Superior temporal gyrus (tissue), 1 donor: ENCODE results near the gene FLVCR1.
A peak's percentile ranks its signal among the peaks of the same experiment; 100 is the strongest.
"Not testable (repeated sequence)": the region's sequence is repeated elsewhere in the genome, so short reads cannot be mapped to it uniquely, and the experiment has no call there.

Source experiments
- DNase-seq: peaks from one replicate; pipeline ENCODE4 v3.0.0-alpha.2; 2016; ENCODE audit errors: extremely low spot score

Gene FLVCR1

GRCh38 chr1:212857992-212858460 is at the start of gene FLVCR1:
Gene FLVCR1 (plus strand): TSS chr1:212858275. CDS start chr1:212858453, 178 bp downstream.
- DNase-seq, result peak; percentile 95

DNA sequence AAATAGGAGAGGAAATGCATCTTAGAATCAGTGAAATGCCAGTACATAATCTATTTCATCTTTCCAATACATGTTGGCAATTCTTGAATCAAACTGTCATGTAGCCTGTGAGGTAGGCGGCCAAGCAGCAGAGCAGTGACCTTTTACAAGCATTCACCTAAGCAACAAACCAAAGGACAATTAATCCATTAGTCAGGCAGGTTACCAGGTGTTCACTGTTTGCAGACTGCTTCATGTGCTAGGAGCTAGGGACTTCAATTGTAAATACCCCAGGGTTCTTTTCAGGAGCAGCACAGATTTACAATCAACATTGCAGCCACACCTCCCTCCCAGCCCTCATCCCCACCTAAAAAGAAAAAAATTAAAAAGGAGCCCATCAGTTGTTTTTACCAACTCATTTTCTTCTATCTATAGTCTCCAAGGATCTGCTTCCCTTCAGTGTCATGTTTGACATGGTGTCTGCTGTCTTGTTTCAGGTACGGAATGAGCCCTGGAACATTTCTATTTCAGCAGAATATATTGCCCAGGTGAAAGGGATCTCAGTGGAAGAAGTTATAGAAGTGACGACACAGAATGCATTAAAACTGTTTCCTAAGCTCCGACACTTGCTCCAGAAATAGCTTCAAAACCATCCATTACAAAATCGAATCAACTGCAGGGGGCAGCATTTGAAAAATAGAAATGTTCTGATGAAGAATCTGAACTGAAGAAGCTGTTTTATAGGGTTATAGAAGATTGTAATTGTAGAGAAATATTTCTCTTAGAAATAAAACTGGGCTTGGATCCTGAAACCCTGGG is 43.3 kb upstream of the FLVCR1 start:
- peak; percentile 84 for DNase-seq

DNA sequence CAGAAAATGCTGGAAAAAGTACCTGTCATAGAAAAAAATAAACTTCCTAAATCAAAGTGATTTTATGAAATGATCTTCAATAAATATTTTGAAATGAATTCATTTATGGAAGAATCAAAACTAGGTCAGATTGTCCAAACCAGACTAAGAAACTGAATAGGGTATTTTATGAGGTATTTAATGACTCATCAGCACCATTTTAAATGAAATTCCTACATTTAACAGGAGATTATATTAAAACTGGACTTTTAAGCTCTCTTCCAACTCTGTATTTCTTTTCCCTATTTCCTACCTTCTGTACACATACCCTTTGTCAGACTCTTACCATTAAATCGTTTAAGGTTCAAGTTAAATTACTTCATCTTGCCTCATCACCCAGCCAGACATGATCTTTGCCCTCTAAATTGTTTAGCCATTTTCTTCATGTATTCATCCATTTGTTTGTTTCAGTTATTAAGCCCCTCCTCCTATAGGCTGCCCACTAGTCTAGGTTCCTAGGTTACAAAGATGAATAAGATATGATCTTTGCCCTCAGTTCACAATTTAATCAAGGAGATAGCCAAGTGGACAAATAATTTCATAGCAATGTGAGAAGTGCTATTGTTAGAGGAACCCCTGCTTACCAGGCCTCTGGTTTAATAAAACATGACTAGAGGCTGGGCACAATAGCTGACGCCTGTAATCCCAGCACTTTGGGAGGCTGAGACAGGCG is 41.4 kb upstream of the FLVCR1 start:
- no peak for DNase-seq

DNA sequence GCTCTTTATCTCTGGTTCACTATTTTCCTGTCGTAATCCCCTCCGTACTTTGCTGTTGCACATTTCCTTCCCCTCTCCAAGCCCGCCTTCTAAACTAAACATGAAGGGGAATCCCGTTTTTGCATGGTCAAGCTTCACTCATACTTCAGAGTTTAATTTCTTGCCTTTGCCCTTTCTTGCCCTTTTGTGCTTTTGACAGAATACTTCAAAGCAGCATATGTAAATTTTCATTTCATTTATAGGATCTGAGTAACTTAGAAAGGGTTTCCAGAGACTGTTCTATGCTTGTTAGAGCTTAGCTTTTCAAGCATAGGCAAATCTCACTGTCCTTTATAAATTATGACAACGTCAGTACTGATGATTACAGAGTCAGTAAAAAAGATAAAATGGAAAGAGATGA is 38.3 kb upstream of the FLVCR1 start:
- no peak for DNase-seq

DNA sequence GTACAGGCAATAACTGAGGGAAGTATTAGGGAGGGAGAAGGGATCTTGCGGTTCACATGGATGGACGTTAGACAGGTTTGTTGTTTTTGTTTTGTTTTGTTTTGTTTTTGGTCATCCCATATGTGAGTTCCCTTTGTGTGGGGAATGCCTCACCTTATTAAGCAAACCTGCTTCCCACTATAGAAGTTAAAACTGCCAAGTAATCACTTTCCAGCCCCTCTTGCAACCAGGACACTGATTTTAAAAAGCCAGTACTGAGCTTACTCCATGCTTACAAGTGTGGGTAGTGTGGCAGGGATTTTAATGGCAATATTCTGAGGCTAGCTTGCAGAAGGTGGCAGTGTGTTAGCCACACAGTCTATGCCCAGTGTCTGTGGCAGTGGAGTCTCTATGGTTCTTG is 37.1 kb upstream of the FLVCR1 start:
- DNase-seq, result no peak

DNA sequence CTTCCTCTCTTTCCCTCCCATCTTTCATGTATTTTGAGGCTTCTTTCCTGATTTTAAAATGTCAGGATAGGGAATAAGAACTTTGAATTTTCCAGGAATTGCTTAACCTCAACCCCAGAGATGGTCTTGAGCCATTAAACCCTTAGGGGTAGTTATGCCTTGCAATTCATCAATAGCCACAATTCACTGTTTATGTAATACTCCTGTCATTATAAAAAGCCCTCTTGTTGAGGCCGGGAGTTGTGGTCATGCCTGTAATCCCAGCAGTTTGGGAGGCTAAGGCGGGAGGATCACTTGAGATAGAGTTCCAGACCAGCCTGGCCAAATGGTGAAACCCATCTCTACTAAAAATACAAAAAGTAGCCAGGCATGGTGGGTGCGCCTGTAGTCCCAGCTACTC is 35.1 kb upstream of the FLVCR1 start:
- no peak for DNase-seq

DNA sequence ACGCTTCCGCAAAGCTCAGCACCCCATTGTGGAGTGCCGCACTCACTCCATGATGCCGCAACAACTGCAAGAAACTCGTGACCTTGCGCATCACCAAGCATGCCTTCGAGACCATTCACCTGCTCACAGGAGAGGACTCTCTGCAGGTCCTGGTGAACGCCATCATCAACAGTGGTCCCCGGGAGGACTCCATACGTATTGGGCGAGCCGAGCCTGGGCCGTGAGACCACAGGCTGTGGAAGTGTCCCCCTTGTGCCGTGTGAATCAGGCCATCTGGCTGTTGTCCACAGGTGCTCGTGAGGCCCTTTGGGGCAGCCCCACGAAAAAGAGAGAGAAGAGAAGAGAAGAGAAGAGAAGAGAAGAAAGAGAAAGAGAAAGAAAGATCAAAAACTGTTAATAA is 33.9 kb upstream of the FLVCR1 start:
- DNase-seq, result no peak

GRCh38 chr1:212825798-212826452 is 32.1 kb upstream of the FLVCR1 start:
- DNase-seq, result no peak

- no peak for DNase-seq
Measured at GRCh38 chr1:212827171-212827776, 30.8 kb upstream of the FLVCR1 start.

DNA sequence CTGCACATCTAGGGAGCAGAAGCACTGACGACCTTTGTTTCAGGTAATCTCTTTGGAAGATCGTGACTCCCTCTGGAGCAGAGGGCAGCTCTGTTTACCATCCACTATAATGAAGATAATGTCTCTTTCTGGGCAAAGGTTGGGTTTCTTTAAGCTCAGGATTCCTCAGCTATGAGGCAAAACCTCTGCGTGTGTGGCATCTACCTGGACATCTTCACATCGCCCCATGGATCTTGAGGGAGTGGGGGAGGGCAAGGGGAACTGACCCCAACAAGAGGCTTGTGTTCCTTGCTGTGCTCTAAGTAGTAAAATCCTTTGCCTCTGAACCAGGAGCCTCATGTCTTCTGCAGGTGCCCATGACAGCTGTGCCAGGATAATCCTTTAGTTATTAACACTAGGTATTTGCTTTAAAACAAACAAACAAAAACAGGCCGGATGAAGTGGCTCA is 30.2 kb upstream of the FLVCR1 start:
- no peak for DNase-seq

DNA sequence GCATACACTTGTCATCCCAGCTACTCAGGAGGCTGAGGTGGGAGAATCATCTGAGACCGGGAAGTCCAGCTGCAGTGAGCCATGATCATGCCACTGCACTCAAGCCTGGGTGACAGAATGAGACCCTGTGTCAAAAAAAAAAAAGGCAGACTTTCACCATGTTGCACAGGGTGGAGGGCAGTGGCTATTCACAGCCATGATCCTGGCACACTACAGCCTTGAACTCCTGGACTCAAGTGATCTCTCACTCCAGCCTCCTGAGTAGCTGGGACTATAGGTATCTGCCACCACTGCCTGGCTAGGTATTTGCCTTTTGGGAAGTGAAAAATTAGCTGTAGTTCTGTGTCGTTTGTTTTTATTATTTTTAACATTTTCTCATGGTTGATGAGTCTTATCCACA is 29.7 kb upstream of the FLVCR1 start:
- DNase-seq, result no peak

DNA sequence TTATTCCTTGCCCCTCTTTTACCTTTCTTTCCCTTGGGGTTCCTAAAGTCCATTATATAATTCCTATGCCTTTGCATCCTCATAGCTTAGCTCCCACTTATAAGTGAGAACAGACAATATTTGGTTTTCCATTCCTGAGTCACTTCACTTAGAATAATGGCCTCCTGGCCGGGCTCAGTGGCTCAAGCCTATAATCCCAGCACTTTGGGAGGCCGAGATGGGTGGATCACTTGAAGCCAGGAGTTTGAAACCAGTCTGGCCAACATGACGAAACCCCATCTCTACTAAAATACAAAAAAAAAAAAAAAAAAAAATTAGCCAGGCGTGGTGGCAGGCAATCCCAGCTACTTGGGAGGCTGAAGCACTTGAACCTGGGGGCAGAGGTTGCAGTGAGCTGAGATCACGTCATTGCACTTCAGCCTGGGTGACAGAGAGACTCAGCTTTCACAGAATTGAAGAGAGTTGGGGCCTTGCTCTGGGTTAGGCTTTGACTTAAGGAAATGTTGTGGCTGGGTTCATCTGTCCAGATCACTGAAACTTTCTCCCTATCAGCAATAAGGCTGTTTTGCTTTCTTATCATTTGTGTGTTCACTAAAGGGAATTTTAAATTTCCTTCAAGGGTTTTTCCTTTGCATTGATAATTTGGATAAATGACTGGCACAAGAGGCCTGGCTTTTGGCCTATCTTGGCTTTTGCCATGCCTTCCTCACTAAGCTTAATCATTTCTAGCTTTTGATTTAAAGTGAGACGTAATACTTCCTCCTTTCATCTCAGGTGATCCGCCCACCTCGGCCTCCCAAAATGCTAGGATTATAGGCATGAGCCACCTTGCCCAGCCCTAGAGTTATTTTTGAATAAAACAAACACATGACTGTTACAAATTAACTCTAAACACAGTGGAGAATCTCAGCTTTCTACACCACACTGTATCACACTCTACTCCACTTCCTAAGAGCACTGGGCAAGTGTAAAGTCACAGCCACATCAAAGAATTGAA is 24.6 kb upstream of the FLVCR1 start:
- DNase-seq, result not testable (repeated sequence)

DNA sequence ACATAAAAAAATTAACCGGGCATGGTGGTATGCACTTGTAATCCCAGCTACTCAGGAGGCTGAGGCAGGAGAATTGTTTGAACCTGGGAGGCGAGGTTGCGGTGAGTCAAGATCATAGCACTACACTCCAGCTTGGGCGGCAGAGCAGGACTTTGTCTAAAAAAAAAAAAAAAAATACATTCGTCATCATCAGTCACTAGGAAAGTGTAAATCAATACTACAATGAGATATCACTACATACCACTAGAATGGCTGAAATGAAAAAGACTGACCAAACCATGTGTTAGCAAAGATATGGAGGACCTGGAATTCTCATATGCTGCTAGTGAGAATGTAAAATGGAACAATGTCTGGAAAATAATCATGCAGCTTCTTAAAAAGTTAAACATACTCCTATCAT is 19.9 kb upstream of the FLVCR1 start:
- no peak for DNase-seq

DNA sequence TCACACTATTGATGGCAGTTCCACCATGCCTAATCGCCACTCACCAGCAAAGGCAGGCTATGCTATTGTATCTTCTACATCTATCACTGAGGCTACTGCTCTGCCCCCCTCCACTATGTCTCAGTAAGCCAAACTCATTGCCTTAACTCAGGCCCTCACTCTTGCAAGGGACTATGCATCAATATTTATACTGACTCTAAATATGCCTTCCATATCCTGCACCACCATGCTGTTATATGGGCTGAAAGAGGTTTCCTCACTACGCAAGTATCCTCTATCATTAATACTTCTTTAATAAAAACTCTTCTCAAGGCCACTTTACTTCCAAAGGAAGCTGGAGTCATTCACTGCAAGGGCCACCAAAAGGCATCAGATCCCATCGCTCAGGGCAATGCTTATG is 13.6 kb upstream of the FLVCR1 start:
- not testable (repeated sequence) for DNase-seq

DNA sequence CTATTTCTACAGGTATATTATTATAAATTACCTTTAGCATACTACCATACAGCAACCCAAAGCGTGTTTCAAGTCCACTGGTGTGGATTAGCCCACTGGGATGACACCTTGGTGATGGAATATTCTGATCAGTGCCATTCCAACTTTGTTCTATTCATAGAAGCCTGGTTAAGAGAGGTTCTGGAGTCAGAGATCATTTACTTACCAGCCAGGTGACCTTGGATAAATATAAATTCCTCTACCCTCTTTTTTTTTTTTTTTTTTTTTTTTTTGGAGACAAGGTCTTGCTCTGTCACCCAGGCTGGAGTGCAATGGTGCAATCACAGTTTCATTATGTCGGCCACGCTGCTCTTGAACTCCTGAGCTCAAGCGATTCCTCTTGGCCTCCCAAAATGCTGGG is 10.5 kb upstream of the FLVCR1 start, which contains the start of gene SPATA45:
SPATA45 (minus strand) TSS at position 101 of the 400 bp plus-strand sequence. CDS start 11,500 bp downstream, outside the sequence.
- DNase-seq, result no peak

- DNase-seq, result no peak
Measured at GRCh38 chr1:212852105-212852688, 5.9 kb upstream of the FLVCR1 start.

GRCh38 chr1:212853658-212854057 is 4.4 kb upstream of the FLVCR1 start:
- no peak for DNase-seq

DNA sequence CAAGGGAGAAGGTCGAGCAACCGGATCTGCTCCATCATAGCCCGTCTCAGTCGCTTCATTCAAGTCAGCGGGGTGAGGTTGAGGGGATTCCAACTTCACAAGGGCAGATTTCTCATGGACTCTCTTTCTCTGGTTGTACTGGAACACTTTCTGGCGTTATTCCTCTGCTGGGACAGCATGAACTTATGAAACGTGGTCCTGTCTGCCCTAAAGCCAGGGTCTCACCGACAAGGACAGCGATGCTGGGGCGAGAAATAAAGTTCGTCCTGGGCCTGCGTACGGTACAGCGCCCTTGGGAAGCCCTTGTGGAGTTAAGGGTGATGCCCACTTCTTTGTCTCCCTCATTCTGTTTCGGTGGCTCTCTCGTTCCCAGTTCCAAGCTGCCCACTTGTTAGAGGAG is 1.3 kb upstream of the FLVCR1 start:
- no peak for DNase-seq

DNA sequence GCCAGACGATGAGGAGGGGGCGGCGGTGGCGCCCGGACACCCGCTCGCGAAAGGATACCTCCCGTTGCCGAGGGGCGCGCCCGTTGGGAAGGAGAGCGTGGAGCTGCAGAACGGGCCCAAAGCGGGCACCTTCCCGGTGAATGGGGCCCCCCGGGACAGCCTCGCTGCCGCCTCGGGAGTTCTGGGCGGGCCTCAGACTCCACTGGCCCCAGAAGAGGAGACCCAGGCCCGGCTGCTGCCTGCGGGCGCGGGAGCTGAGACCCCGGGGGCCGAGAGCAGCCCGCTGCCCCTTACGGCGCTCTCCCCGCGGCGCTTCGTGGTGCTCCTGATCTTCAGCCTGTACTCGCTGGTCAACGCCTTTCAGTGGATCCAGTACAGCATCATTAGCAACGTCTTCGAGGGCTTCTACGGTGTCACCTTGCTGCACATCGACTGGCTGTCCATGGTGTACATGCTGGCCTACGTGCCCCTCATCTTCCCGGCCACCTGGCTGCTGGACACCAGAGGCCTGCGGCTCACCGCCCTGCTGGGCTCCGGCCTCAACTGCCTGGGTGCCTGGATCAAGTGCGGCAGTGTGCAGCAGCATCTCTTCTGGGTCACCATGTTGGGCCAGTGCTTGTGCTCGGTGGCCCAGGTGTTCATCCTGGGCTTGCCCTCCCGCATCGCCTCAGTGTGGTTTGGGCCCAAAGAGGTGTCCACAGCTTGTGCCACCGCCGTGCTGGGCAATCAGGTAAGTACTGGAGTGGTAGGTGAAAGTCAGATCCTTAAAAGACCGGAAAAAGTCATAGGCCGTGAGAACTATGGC is 588 bp downstream of the FLVCR1 start:
- DNase-seq, result no peak
